CD14-positive monocyte (primary cell): ENCODE measurements around the gene WDR38. TPM values are rescaled to one million over a fixed set of nuclear protein-coding genes. Genes with fewer than 3 reads are reported as not detected.

Source experiments
- DNase-seq, 3 donors: peaks; one replicate each; pipeline ENCODE4 v3.0.0-alpha.2; 2011 to 2022
- H2AFZ ChIP-seq: 2 replicates; pipeline ENCODE4 v1.6.0; 2012; ENCODE audit warnings: mild to moderate bottlenecking, low read depth, low read length, inconsistent platforms; ENCODE audit not compliant: insufficient read depth, poor library complexity, severe bottlenecking
- H3K27ac ChIP-seq, 2 donors: 1 replicate in 1 of 2; 2 replicates in 1 of 2; pipeline ENCODE4 v1.5.1; 2012 to 2013; ENCODE audit warnings: low read length in 2 of 2, control low read depth in 1 of 2, inconsistent platforms in 1 of 2, low read depth in 1 of 2, mild to moderate bottlenecking in 1 of 2
- H3K27me3 ChIP-seq, 2 donors: one replicate each; pipeline versions ENCODE4 v1.6.0 to v1.6.1; 2011 to 2013; ENCODE audit warnings: low read length in 2 of 2; ENCODE audit not compliant: control insufficient read depth in 2 of 2, insufficient read depth in 2 of 2
- H3K36me3 ChIP-seq, 2 donors: replicated peaks in 1 of 2; 1 replicate in 1 of 2; 2 replicates in 1 of 2; pipeline versions ENCODE4 v1.5.1 to v1.6.1; 2012 to 2013; ENCODE audit warnings: low read length in 2 of 2, control low read depth in 1 of 2, inconsistent platforms in 1 of 2, mild to moderate bottlenecking in 1 of 2; ENCODE audit not compliant: insufficient read depth in 2 of 2, control insufficient read depth in 1 of 2
- H3K4me1 ChIP-seq, 2 donors: 1 replicate in 1 of 2; 2 replicates in 1 of 2; pipeline versions ENCODE4 v1.5.1 to v1.6.1; 2012 to 2013; ENCODE audit warnings: low read length in 2 of 2, control low read depth in 1 of 2, inconsistent platforms in 1 of 2, mild to moderate bottlenecking in 1 of 2, moderate library complexity in 1 of 2; ENCODE audit not compliant: insufficient read depth in 2 of 2, control insufficient read depth in 1 of 2
- H3K4me2 ChIP-seq: replicated peaks from 2 replicates; pipeline ENCODE3; 2012; ENCODE audit warnings: low read length, moderate library complexity, mild to moderate bottlenecking; ENCODE audit not compliant: poor library complexity, severe bottlenecking; ENCODE audit errors: extremely low read depth
- H3K4me3 ChIP-seq, 3 experiments: fragments of 200-600 bp in 1 of 3; sonication (generic) in 1 of 3; replicated peaks in 1 of 3; 1 replicate in 2 of 3; 2 replicates in 1 of 3; pipeline ENCODE4 v1.5.1; 2011 to 2013; ENCODE audit warnings: low read length in 3 of 3, mild to moderate bottlenecking in 3 of 3, control low read depth in 2 of 3, low read depth in 2 of 3, inconsistent platforms in 1 of 3, moderate library complexity in 1 of 3
- H3K79me2 ChIP-seq: 2 replicates; pipeline ENCODE4 v1.6.0; 2012; ENCODE audit warnings: mild to moderate bottlenecking, control low read depth, inconsistent platforms, low read length, moderate library complexity; ENCODE audit not compliant: insufficient read depth
- H3K9ac ChIP-seq: 2 replicates; pipeline ENCODE4 v1.6.0; 2017; ENCODE audit warnings: low read length, mild to moderate bottlenecking; ENCODE audit not compliant: insufficient read depth, poor library complexity, severe bottlenecking
- H3K9me3 ChIP-seq, 2 donors: replicated peaks in 1 of 2; 1 replicate in 1 of 2; 2 replicates in 1 of 2; pipeline versions ENCODE4 v1.5.1 to v1.6.1; 2012 to 2013; ENCODE audit warnings: low read length in 2 of 2, control low read depth in 1 of 2; ENCODE audit not compliant: control insufficient read depth in 1 of 2, insufficient read depth in 1 of 2
- H4K20me1 ChIP-seq: 2 replicates; pipeline ENCODE4 v1.6.0; 2012; ENCODE audit warnings: mild to moderate bottlenecking, low read length, control low read depth, moderate library complexity; ENCODE audit not compliant: insufficient read depth
- H3K27ac Mint-ChIP-seq, 7 donors: one replicate each; pipeline ENCODE4 v1.8.0; 2020; ENCODE audit warnings: mild to moderate bottlenecking in 7 of 7, mixed read lengths in 7 of 7, moderate library complexity in 6 of 7, inconsistent platforms in 2 of 7
- H3K27me3 Mint-ChIP-seq, 3 donors: one replicate each; pipeline ENCODE4 v1.8.0; 2021 to 2022; ENCODE audit warnings: low read depth in 3 of 3, mild to moderate bottlenecking in 3 of 3, mixed read lengths in 3 of 3, moderate library complexity in 3 of 3, inconsistent platforms in 1 of 3
- H3K36me3 Mint-ChIP-seq, 2 donors: one replicate each; pipeline ENCODE4 v1.8.0; 2020; ENCODE audit warnings: mixed read lengths in 2 of 2, inconsistent platforms in 1 of 2, mild to moderate bottlenecking in 1 of 2
- H3K4me1 Mint-ChIP-seq: one replicate; pipeline ENCODE4 v1.8.0; 2020; ENCODE audit warnings: mild to moderate bottlenecking, mixed read lengths
- H3K4me3 Mint-ChIP-seq, 2 donors: one replicate each; pipeline ENCODE4 v1.8.0; 2020; ENCODE audit warnings: mild to moderate bottlenecking in 2 of 2, mixed read lengths in 2 of 2, moderate library complexity in 1 of 2
- H3K9me3 Mint-ChIP-seq, 7 donors: one replicate each; pipeline ENCODE4 v1.8.0; 2020 to 2022; ENCODE audit warnings: mixed read lengths in 7 of 7, mild to moderate bottlenecking in 6 of 7, moderate library complexity in 6 of 7, inconsistent platforms in 2 of 7
- CTCF ChIP-seq: fragments of 200-600 bp; IDR thresholded peaks from one replicate; pipeline ENCODE4 v1.8.0; 2022; ENCODE audit warnings: antibody characterized with exemption, mild to moderate bottlenecking
- WGBS: methylation state at CpG from one replicate; pipeline ENCODE4 v1.1.5; 2013; ENCODE audit warnings: missing lambda C conversion rate; ENCODE audit not compliant: insufficient coverage; 5-methylcytosine and 5-hydroxymethylcytosine counted together
- intact Hi-C, 2 donors: fragments of 100-400 bp; cut with micrococcal nuclease; formaldehyde crosslinking; loops; one replicate each; pipeline versions ENCODE4 v1.15.0 to v1.15.1; 2023
- polyA minus RNA-seq: library from RNA; depleted of rRNA, polyadenylated mRNA; stranded (reverse); fragments of >200 nt; gene quantifications from 2 replicates; pipeline ENCODE4 v1.2.3, GENCODE V29; 2012
- polyA plus RNA-seq, 3 donors: library from polyadenylated mRNA; depleted of rRNA in 1 of 3; unstranded in 2 of 3; stranded (reverse) in 1 of 3; fragments of 300-500 nt in 2 of 3; fragments of >200 nt in 1 of 3; fragmentation: Illumina TruSeq in 2 of 3; gene quantifications; 1 replicate in 2 of 3; 2 replicates in 1 of 3; pipeline ENCODE4 v1.2.3, GENCODE V29; 2012 to 2021
- total RNA-seq, 12 experiments: library from RNA in 1 of 12; stranded (reverse) in 1 of 12; fragments of 120-200 nt in 1 of 12; gene quantifications; one replicate each; pipeline ENCODE4 v1.2.4 and lab custom pipeline; 2013 to 2026; ENCODE audit warnings: mixed read lengths in 6 of 12, inconsistent platforms in 1 of 12

WDR38 gene, protein sequence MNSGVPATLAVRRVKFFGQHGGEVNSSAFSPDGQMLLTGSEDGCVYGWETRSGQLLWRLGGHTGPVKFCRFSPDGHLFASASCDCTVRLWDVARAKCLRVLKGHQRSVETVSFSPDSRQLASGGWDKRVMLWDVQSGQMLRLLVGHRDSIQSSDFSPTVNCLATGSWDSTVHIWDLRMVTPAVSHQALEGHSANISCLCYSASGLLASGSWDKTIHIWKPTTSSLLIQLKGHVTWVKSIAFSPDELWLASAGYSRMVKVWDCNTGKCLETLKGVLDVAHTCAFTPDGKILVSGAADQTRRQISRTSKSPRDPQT
- not detected for total RNA-seq (2013)
- polyA plus RNA-seq (not detected), polyA minus RNA-seq (not detected in 2 replicates), total RNA-seq (lab: John Stamatoyannopoulos, UW) (0 to 0.23 (median 0.06) reads per million in 11 experiments)

DNA sequence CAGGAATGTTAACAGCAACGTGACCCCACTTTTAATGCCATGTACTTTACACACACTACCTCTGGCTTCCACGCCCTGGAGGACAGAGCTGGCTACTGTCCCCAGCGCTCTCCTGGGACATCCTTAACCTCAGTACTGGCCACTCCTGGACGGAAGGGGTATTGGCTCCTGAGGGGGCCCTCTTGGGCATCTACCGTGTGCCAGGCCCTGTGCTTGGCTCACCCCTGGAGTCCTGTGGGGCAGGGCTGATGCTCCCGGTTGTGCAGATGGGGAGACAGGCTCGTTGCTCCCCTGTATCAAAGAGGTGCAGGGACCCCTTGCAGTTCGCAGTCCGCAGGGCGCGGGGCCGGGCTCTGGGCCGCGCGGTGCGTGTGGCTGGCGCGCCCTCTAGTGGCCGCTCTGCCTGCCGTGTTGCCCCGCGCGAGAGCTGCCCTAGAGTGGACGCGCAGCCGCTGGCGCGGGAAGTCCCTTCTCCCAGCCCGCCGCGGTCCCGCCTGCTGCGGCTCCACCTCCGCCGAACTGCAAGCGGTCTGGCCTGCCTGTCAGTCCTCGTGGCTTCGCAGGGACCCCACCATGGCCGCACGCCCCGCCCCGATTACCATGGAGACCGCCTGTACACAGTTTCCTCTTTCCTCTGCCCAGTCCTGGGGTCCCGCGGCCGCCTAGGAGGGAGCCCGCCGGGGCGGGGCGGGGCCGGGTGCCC lies at the start of gene WDR38:
WDR38 (plus strand) TSS at position 632 of the 703 bp plus-strand sequence. CDS start 72 bp downstream, outside the sequence.
- Histone ChIP-seq H2AFZ (peak within 1 kb of the TSS; percentile 85), H3K4me1 (peaks cover 7 to 13% of the 10 kb centered on the region in 2 donors), H4K20me1 (peaks cover 21% of the 10 kb centered on the region), H3K27ac (no peak within 1 kb of the TSS), H3K36me3 (peaks cover 13 to 14% of the 10 kb centered on the region in 2 donors), H3K4me3 (peak within 1 kb of the TSS; percentile 26 to 73 (median 31)), H3K4me2 (peak within 1 kb of the TSS; percentile 90), H3K9me3 (no peaks in the 10 kb centered on the region), H3K9ac (peak within 1 kb of the TSS; percentile 44), H3K27me3 (no peaks in the 10 kb centered on the region), H3K79me2 (no peaks in the 10 kb centered on the region)
- H3K27ac Mint-ChIP-seq = peak within 1 kb of the TSS in 3 of 7 donors; percentile 26 to 42 (median 30)
- H3K27me3 Mint-ChIP-seq = peaks cover 6 to 13% (median 6%) of the 10 kb centered on the region in 3 donors
- peaks cover 8% of the 10 kb centered on the region for H3K4me1 Mint-ChIP-seq
- H3K36me3 Mint-ChIP-seq = peaks cover 11 to 14% of the 10 kb centered on the region in 2 donors
- peaks cover 0 to 2% (median 0%) of the 10 kb centered on the region in 7 donors for H3K9me3 Mint-ChIP-seq
- TF ChIP-seq CTCF = peak; percentile 100
- peak within 1 kb of the TSS; percentile 78 to 89 for H3K4me3 Mint-ChIP-seq
- 2% methylated on average over 51 of the region's 51 CpGs for WGBS
- peak; percentile 73 for DNase-seq
- intact Hi-C loops = loop anchor here (1.0 to 5.0 kb wide), 5 partner anchors 79 to 236 kb away; no protein-coding TSS in a partner anchor

GRCh38 chr9:124803911-124804310 lies 49.3 kb upstream of the WDR38 start:
- Mint-ChIP-seq H3K27me3 (peaks cover 0 to 2% (median 0%) of the 10 kb centered on the region in 3 donors), H3K4me3 (no peak overlapping the region), H3K4me1 (peaks cover 25% of the 10 kb centered on the region), H3K27ac (no peak overlapping the region), H3K9me3 (no peaks in the 10 kb centered on the region), H3K36me3 (no peaks in the 10 kb centered on the region)
- TF ChIP-seq CTCF = no peak
- Histone ChIP-seq H3K79me2 (no peaks in the 10 kb centered on the region), H4K20me1 (no peaks in the 10 kb centered on the region), H2AFZ (no peak overlapping the region), H3K9ac (no peak overlapping the region), H3K4me1 (peaks cover 21 to 24% of the 10 kb centered on the region in 2 donors), H3K27me3 (no peaks in the 10 kb centered on the region), H3K9me3 (no peaks in the 10 kb centered on the region), H3K27ac (no peak overlapping the region), H3K4me2 (no peak overlapping the region), H3K4me3 (no peak overlapping the region), H3K36me3 (no peaks in the 10 kb centered on the region)
- intact Hi-C loops = no loop called here
- 98% methylated on average over 4 of the region's 8 CpGs for WGBS
- no peak for DNase-seq
